GM18499 (cell line): ENCODE data around the gene CLEC14A.

ENCODE experiments used
- ATAC-seq: cut with Tn5 transposase; IDR thresholded peaks from one replicate; pipeline ENCODE4 v1.9.1; 2021; ENCODE audit warnings: moderate number of reproducible peaks; ENCODE audit not compliant: insufficient read depth, unreplicated experiment

CLEC14A gene

GRCh38 chr14:38252066-38252710 is 3.7 kb downstream of the CLEC14A start:
- no peak for ATAC-seq

- no peak for ATAC-seq
These were observed 5.6 kb downstream of the CLEC14A start for GRCh38 chr14:38250331-38250730.

- no peak for ATAC-seq
These were observed 7.4 kb downstream of the CLEC14A start for GRCh38 chr14:38248321-38249028.

GRCh38 chr14:38243696-38244240 is 12.1 kb downstream of the CLEC14A start:
- no peak for ATAC-seq

GRCh38 chr14:38238878-38239277 is 17.0 kb downstream of the CLEC14A start:
- ATAC-seq = no peak

DNA sequence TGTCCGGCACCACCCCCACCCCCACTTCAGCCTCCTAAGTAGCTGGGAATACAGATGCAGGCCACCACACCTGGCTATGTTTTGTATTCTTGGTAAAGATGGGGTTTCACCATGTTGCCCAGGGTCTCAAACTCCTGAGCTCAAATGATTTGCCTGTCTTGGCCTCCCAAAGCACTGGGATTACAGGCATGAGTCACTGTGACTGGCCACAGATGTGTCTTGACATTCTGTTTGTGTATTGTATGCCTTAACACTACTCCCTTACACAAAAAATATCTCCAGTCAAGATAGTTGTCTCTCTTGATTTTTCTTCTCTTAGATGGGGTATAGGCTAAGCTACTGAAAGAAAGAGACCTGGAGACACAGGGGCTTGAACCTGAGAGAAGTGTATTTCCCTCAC is 17.6 kb downstream of the CLEC14A start:
- ATAC-seq = no peak

DNA sequence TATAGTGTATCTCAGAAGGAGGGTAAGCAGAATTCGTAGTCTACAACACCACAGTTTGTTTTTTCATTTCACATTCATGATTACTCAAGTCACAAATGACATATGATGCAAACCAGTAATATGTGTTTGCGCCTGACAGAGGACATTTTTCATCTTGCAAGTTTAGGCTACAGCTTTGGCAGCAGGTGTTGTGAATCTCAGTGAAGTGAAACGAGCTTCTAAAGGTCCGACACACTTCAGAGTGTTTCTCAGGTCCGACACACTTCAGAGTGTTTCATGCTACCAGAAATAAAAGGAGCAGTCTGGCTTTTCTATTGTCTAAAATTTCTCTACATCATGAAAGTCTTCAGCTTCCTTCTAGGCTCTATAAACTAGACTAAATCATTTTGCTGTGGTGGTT is 22.7 kb downstream of the CLEC14A start:
- ATAC-seq = no peak

DNA sequence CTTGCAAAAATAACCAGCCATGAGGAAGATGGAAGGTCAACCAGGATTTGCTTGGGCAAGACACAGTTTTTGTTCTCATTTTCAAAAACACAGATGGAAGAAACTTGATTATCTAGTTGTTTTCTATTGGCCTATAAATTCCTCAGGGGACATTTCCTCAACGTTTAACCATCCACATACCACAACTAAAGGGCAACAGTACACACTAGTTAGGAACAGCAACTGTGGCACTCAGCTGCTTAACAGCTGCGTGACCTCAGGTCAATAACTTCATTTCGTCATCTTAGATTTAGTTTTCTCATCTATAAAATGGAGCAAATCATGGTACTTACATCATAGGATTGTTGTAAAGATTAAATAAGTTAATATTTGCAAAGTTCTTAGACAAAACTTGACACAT is 29.5 kb downstream of the CLEC14A start:
- no peak for ATAC-seq

DNA sequence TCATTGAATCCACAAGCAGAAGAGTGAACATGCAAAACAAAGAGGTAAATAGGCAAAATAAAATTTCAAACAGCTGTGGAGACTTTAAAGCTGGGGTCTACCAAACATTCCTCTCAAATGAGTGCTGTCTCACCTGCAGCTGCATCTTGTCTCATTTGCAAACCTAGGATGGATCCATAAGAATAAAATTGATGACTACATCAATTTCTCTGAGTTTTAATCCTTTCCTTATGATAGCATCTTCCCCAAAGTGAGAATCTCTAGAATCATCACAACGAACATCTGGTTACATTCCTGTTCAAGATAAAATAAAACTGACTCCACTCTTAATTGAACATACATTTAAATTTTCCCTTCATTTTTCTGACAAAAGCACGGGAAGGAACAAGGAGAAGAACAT is 29.9 kb downstream of the CLEC14A start:
- ATAC-seq = no peak

DNA sequence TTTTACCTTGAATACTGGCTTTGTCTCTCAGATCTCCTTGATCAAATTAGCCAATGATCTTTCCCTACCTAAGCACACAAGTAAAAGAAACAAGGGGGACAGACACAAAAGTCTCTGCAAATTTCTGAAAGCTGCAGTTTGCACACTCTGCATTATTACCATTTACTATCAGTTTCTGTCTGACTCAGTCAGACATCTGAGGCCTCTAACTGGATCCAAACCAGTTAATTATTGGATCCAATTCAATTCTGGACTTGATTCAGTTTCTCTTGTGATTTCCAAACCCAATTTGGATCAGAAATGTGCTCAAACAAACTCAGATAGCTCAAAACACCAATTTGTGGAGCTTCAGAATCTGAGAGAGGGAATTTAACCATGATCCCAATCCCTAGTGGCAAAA is 31.6 kb downstream of the CLEC14A start:
- ATAC-seq = no peak

DNA sequence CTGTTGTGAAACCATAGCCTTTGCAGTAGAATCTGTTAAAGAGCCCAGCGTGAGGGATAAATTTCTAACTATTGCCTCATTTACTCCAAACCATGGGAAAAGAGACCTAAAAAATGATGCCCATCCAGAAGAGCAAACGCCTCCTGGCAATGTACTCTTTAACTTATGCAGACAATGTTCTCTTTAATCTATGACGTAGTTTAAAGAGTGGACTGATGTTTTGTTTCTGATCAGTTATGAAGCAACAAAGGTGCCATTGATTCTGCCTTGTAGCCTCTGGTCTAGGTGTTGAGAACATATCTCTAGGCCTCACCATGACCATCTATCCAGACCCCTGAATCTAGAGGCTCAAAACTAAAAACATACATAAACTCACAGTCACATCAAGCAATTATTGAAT is 34.8 kb downstream of the CLEC14A start:
- no peak for ATAC-seq

DNA sequence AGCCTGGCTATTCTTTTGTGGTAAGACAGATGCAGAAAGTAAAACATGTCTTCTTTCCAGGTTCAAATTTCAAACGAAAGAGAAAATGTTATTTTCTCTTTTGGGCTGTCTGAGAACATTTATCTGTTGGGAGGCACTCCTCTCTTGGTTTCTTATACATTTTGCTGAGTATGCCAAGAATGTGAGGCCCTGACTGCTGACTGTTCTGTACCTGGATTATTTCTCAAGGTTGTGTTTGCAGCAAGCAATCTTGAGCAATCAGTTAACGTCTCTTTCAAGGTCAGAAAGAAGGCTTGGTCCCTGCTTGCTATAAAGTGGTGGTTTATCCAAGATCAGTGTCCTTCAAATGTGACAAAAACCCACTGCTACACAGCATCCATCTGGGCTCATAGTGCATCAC is 38.3 kb downstream of the CLEC14A start:
- ATAC-seq = no peak

DNA sequence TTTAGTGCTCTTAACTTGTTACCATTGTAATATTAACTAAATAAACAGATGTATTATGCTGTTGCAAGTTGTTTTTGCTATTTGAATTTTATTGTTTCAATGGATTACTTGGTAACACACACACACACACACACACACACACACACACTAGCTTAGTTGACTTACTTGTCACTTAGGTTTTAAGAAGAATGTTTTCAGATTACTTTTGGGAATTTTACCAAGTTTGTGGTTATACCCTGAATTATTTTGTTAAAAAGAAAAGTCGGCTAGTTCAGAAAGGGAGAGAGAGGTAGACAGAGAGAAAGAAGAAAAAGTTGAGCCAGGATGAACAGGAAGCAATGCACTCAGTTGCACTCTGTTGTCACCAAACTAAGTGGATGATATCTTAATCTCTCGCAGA is 42.9 kb downstream of the CLEC14A start:
- no peak for ATAC-seq

DNA sequence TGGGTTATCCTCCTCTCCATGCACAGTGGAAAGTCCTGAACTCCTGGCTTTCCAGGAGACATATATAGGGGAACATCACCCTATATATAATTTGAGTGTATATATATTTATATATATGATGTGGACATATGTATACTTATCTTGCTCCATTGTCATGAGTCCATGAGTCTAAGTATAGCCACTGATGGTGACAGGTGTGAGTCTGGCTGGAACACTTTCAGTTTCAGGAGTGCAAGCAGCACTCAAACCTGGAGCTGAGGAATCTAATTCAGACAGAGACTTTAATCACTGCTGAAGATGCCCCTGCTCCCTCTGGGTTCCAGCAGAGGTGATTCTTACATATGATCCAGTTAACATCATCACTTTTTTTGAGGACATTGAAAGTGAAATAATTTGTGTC is 43.8 kb downstream of the CLEC14A start:
- no peak for ATAC-seq

DNA sequence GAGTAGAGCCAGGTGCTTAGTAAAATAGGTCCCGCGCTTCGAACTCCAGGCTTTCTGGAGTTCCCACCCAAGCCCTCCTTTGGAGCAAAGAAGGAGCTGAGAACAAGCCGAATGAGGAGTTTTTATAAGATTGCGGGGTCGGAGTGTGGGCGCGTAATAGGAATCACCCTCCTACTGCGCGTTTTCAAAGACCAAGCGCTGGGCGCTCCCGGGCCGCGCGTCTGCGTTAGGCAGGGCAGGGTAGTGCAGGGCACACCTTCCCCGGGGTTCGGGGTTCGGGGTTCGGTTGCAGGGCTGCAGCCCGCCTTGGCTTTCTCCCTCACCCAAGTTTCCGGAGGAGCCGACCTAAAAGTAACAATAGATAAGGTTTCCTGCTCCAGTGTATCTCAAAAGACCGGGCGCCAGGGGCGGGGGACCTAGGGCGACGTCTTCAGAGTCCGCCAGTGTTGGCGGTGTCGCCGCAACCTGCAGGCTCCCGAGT is 44.6 kb downstream of the CLEC14A start:
- ATAC-seq = no peak

DNA sequence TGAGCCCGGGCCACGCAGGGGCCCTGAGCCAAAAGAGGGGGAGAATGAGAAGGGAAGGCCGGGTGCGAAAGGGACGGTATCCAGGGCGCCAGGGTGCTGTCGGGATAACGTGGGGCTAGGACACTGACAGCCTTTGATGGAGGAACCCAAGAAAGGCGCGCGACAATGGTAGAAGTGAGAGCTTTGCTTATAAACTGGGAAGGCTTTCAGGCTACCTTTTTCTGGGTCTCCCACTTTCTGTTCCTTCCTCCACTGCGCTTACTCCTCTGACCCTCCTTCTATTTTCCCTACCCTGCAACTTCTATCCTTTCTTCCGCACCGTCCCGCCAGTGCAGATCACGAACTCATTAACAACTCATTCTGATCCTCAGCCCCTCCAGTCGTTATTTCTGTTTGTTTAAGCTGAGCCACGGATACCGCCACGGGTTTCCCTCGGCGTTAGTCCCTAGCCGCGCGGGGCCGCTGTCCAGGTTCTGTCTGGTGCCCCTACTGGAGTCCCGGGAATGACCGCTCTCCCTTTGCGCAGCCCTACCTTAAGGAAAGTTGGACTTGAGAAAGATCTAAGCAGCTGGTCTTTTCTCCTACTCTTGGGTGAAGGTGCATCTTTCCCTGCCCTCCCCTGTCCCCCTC is 45.2 kb downstream of the CLEC14A start:
- ATAC-seq = no peak

DNA sequence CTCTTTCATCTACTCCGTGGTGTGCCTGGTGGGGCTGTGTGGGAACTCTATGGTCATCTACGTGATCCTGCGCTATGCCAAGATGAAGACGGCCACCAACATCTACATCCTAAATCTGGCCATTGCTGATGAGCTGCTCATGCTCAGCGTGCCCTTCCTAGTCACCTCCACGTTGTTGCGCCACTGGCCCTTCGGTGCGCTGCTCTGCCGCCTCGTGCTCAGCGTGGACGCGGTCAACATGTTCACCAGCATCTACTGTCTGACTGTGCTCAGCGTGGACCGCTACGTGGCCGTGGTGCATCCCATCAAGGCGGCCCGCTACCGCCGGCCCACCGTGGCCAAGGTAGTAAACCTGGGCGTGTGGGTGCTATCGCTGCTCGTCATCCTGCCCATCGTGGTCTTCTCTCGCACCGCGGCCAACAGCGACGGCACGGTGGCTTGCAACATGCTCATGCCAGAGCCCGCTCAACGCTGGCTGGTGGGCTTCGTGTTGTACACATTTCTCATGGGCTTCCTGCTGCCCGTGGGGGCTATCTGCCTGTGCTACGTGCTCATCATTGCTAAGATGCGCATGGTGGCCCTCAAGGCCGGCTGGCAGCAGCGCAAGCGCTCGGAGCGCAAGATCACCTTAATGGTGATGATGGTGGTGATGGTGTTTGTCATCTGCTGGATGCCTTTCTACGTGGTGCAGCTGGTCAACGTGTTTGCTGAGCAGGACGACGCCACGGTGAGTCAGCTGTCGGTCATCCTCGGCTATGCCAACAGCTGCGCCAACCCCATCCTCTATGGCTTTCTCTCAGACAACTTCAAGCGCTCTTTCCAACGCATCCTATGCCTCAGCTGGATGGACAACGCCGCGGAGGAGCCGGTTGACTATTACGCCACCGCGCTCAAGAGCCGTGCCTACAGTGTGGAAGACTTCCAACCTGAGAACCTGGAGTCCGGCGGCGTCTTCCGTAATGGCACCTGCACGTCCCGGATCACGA is 46.0 kb downstream of the CLEC14A start:
- no peak for ATAC-seq

- no peak for ATAC-seq
These were observed 47.0 kb downstream of the CLEC14A start for GRCh38 chr14:38208618-38209562.
